ENCODE data around the gene TET3. TPM values are rescaled to one million over a fixed set of nuclear protein-coding genes. Genes with fewer than 3 reads are reported as not detected.

TET3 gene
- total RNA-seq, 1 donor from 2014 or later = 23.0 TPM

- DNase-seq (ENCODE audit: low spot score) = no peak
- no peak for TF ChIP-seq CTCF (IDR thresholded peaks at IDR 0.05; ENCODE audit: unreplicated experiment)
- Mint-ChIP-seq H3K27me3 (ENCODE audit: unreplicated experiment) (peaks cover 15% of the 10 kb centered on the region), H3K9me3 (ENCODE audit: unreplicated experiment) (no peaks in the 10 kb centered on the region), H3K27ac (ENCODE audit: unreplicated experiment) (no peak overlapping the region), H3K36me3 (ENCODE audit: low read depth, unreplicated experiment) (peaks cover 36% of the 10 kb centered on the region), H3K4me3 (ENCODE audit: unreplicated experiment) (no peak overlapping the region), H3K4me1 (ENCODE audit: unreplicated experiment) (peaks cover 33% of the 10 kb centered on the region)
Measured at GRCh38 chr2:73989972-73990371, 5.3 kb downstream of the TET3 start.

GRCh38 chr2:73990531-73990930, 5.8 kb downstream of the TET3 start:
- H3K36me3 Mint-ChIP-seq (ENCODE audit: low read depth, unreplicated experiment) = peaks cover 35% of the 10 kb centered on the region
- H3K4me3 Mint-ChIP-seq (ENCODE audit: unreplicated experiment) = peak overlapping the region; percentile 60
- H3K27ac Mint-ChIP-seq (ENCODE audit: unreplicated experiment) = no peak overlapping the region
- H3K27me3 Mint-ChIP-seq (ENCODE audit: unreplicated experiment) = peaks cover 15% of the 10 kb centered on the region
- H3K9me3 Mint-ChIP-seq (ENCODE audit: unreplicated experiment) = no peaks in the 10 kb centered on the region
- peaks cover 33% of the 10 kb centered on the region for H3K4me1 Mint-ChIP-seq (ENCODE audit: unreplicated experiment)
- DNase-seq (ENCODE audit: low spot score) = no peak
- no peak for TF ChIP-seq CTCF (IDR thresholded peaks at IDR 0.05; ENCODE audit: unreplicated experiment)

DNA sequence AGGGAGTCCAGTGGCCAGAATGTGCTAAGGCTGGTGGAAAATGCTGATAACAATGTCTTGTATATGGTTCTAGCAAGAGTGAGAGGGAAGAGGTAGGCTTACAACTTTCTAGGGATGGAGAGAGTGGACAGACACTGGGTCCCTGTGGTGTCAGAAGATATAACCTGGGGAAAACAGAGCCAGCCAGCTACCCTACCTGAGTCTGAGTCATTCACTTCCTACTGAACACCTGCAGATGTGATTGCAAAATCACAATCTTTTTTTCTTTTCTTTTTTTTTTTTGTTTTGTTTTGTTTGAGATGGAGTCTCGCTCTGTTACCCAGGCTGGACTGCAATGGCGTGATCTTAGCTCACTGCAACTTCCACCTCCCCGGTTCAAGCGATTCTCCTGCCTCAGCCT, 7.3 kb downstream of the TET3 start:
- Mint-ChIP-seq H3K4me1 (ENCODE audit: unreplicated experiment) (peaks cover 25% of the 10 kb centered on the region), H3K4me3 (ENCODE audit: unreplicated experiment) (no peak overlapping the region), H3K9me3 (ENCODE audit: unreplicated experiment) (no peaks in the 10 kb centered on the region), H3K27me3 (ENCODE audit: unreplicated experiment) (peaks cover 6% of the 10 kb centered on the region), H3K27ac (ENCODE audit: unreplicated experiment) (peak overlapping the region; percentile 22), H3K36me3 (ENCODE audit: low read depth, unreplicated experiment) (peaks cover 26% of the 10 kb centered on the region)
- no peak for DNase-seq (ENCODE audit: low spot score)
- no peak for TF ChIP-seq CTCF (IDR thresholded peaks at IDR 0.05; ENCODE audit: unreplicated experiment)

GRCh38 chr2:73993376-73993775, 8.7 kb downstream of the TET3 start:
- no peak overlapping the region for H3K27ac Mint-ChIP-seq (ENCODE audit: unreplicated experiment)
- no peak overlapping the region for H3K4me3 Mint-ChIP-seq (ENCODE audit: unreplicated experiment)
- no peak for DNase-seq (ENCODE audit: low spot score)
- TF ChIP-seq CTCF (IDR thresholded peaks at IDR 0.05; ENCODE audit: unreplicated experiment) = no peak
- H3K36me3 Mint-ChIP-seq (ENCODE audit: low read depth, unreplicated experiment) = peaks cover 29% of the 10 kb centered on the region
- H3K9me3 Mint-ChIP-seq (ENCODE audit: unreplicated experiment) = no peaks in the 10 kb centered on the region
- peaks cover 17% of the 10 kb centered on the region for H3K4me1 Mint-ChIP-seq (ENCODE audit: unreplicated experiment)
- H3K27me3 Mint-ChIP-seq (ENCODE audit: unreplicated experiment) = peaks cover 6% of the 10 kb centered on the region

DNA sequence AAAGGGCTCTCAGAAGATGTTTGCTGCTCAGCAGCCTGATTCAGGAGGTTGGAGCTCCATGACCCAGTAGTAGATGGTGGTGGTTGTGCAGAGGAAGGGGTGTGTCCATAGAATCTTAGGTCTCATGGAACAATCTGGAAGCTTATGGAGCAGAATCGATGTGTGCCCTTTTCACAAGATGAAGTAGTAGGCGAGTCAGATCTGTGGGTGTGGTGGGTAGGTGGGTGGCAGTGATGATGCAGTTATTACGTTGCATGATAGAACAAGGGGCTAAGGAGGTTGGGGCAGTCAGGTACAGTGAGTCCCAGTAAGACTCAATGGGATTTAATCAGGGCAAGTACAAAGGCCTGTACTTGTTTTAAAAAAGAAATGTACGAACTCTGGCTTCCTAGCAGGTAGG, 9.1 kb downstream of the TET3 start:
- H3K27ac Mint-ChIP-seq (ENCODE audit: unreplicated experiment) = no peak overlapping the region

More for the DNA sequence above, 9.1 kb downstream of the TET3 start:
- no peaks in the 10 kb centered on the region for H3K9me3 Mint-ChIP-seq (ENCODE audit: unreplicated experiment)
- peaks cover 32% of the 10 kb centered on the region for H3K36me3 Mint-ChIP-seq (ENCODE audit: low read depth, unreplicated experiment)
- no peak overlapping the region for H3K4me3 Mint-ChIP-seq (ENCODE audit: unreplicated experiment)
- H3K27me3 Mint-ChIP-seq (ENCODE audit: unreplicated experiment) = peaks cover 7% of the 10 kb centered on the region
- TF ChIP-seq CTCF (IDR thresholded peaks at IDR 0.05; ENCODE audit: unreplicated experiment) = no peak
- H3K4me1 Mint-ChIP-seq (ENCODE audit: unreplicated experiment) = peaks cover 18% of the 10 kb centered on the region
- DNase-seq (ENCODE audit: low spot score) = no peak

Data from endothelial cell (in vitro differentiated cells).